ENCODE results near the gene KCNIP3.

The KCNIP3 gene

GRCh38 chr2:95295376-95295775 lies 1.8 kb upstream of the KCNIP3 start:
- no peak overlapping the region for H3K4me3 ChIP-seq (ENCODE audit: low read length)
- TF ChIP-seq CTCF (conservative IDR thresholded peaks at IDR 0.05; ENCODE audit: low read depth, low read length), result no peak
- no peak for DNase-seq (ENCODE audit: low read depth)

- no peak overlapping the region for H3K4me3 ChIP-seq (ENCODE audit: low read length)
- DNase-seq (ENCODE audit: low read depth), result no peak
- TF ChIP-seq CTCF (conservative IDR thresholded peaks at IDR 0.05; ENCODE audit: low read depth, low read length), result no peak
Measured at GRCh38 chr2:95296011-95296410, 1.1 kb upstream of the KCNIP3 start.

- no peak for DNase-seq (ENCODE audit: low read depth)
- H3K4me3 ChIP-seq (ENCODE audit: low read length), result no peak overlapping the region
- no peak for TF ChIP-seq CTCF (conservative IDR thresholded peaks at IDR 0.05; ENCODE audit: low read depth, low read length)
Measured at GRCh38 chr2:95297639-95298395, 670 bp downstream of the KCNIP3 start.

GRCh38 chr2:95298486-95299111 lies 1.5 kb downstream of the KCNIP3 start:
- TF ChIP-seq CTCF (conservative IDR thresholded peaks at IDR 0.05; ENCODE audit: low read depth, low read length), result no peak
- H3K4me3 ChIP-seq (ENCODE audit: low read length), result no peak overlapping the region
- no peak for DNase-seq (ENCODE audit: low read depth)

GRCh38 chr2:95299961-95300360 lies 2.8 kb downstream of the KCNIP3 start:
- H3K4me3 ChIP-seq (ENCODE audit: low read length), result no peak overlapping the region
- TF ChIP-seq CTCF (conservative IDR thresholded peaks at IDR 0.05; ENCODE audit: low read depth, low read length), result no peak
- DNase-seq (ENCODE audit: low read depth), result no peak

GRCh38 chr2:95300450-95300849 lies 3.3 kb downstream of the KCNIP3 start:
- no peak for DNase-seq (ENCODE audit: low read depth)
- no peak overlapping the region for H3K4me3 ChIP-seq (ENCODE audit: low read length)
- TF ChIP-seq CTCF (conservative IDR thresholded peaks at IDR 0.05; ENCODE audit: low read depth, low read length), result no peak

- no peak for DNase-seq (ENCODE audit: low read depth)
- TF ChIP-seq CTCF (conservative IDR thresholded peaks at IDR 0.05; ENCODE audit: low read depth, low read length), result no peak
- H3K4me3 ChIP-seq (ENCODE audit: low read length), result no peak overlapping the region
Measured at GRCh38 chr2:95301186-95301585, 4.0 kb downstream of the KCNIP3 start.
